Effector memory CD8-positive, alpha-beta T cell (primary cell): ENCODE data around the gene SUPT3H.
"Not testable (repeated sequence)": the region's sequence is repeated elsewhere in the genome, so short reads cannot be mapped to it uniquely, and the experiment has no call there.

Source experiments
- ATAC-seq: fragments of 150-1000 bp; cut with Tn5 transposase; replicated peaks from 2 replicates; pipeline ENCODE4 v1.10.0; 2021; ENCODE audit warnings: mild to moderate bottlenecking, moderate library complexity
- DNase-seq, 3 experiments: peaks; one replicate each; pipeline ENCODE4 v3.0.0; 2021
- H3K27ac Mint-ChIP-seq, 2 donors: one replicate each; pipeline ENCODE4 v1.8.0; 2022; ENCODE audit warnings: mild to moderate bottlenecking in 2 of 2, mixed read lengths in 2 of 2, moderate library complexity in 2 of 2
- H3K27me3 Mint-ChIP-seq, 2 donors: one replicate each; pipeline ENCODE4 v1.8.0; 2022; ENCODE audit warnings: mixed read lengths in 2 of 2
- H3K36me3 Mint-ChIP-seq: one replicate; pipeline ENCODE4 v1.8.0; 2022; ENCODE audit warnings: mild to moderate bottlenecking, moderate library complexity, mixed read lengths; ENCODE audit not compliant: insufficient read depth
- H3K4me1 Mint-ChIP-seq, 2 donors: one replicate each; pipeline ENCODE4 v1.8.0; 2022; ENCODE audit warnings: low read depth in 2 of 2, mixed read lengths in 2 of 2
- H3K4me3 Mint-ChIP-seq, 2 donors: one replicate each; pipeline ENCODE4 v1.8.0; 2022; ENCODE audit warnings: mild to moderate bottlenecking in 2 of 2, mixed read lengths in 2 of 2, moderate library complexity in 2 of 2
- H3K9me3 Mint-ChIP-seq, 2 donors: one replicate each; pipeline ENCODE4 v1.8.0; 2022; ENCODE audit warnings: mixed read lengths in 2 of 2

The SUPT3H gene

GRCh38 chr6:44921798-44922197 lies 455.9 kb downstream of the SUPT3H start:
- no peaks in the 10 kb centered on the region for H3K27me3 Mint-ChIP-seq
- H3K27ac Mint-ChIP-seq = peak overlapping the region; percentile 95 to 99
- no peaks in the 10 kb centered on the region for H3K9me3 Mint-ChIP-seq
- H3K4me3 Mint-ChIP-seq = peak overlapping the region; percentile 23 to 67
- H3K36me3 Mint-ChIP-seq = peaks cover 12% of the 10 kb centered on the region
- peaks cover 25 to 50% of the 10 kb centered on the region in 2 donors for H3K4me1 Mint-ChIP-seq
- peak in 1 of 3 experiments; percentile 10 for DNase-seq
- peak; percentile 8 for ATAC-seq

DNA sequence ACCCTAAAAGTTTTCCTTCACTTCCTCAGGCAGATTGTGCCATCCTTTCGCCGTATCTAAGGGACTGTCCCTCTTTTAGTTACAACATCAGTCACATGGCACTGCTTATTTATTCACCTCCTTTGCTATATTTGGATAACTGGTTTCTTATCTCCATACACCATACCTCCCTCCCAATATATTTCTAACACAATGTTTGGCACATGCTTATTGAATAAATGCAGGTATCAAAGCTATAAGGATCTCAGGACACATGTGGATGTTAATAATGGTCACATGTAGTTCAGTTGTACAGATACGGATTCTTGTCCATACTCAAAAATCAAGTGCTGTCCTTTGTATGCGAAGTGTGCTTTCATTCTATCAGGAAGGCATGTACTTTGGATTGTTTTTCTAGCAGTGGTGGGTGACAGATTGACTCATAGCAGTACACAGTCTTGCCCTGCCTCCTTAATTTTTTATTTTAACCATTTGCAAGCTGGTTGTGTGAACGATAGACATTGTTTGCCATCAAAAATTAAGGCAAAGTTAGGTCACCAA lies 456.7 kb downstream of the SUPT3H start:
- Mint-ChIP-seq H3K27ac (peak overlapping the region; percentile 95 to 99), H3K27me3 (no peaks in the 10 kb centered on the region), H3K36me3 (peaks cover 12% of the 10 kb centered on the region), H3K9me3 (no peaks in the 10 kb centered on the region), H3K4me3 (peak overlapping the region; percentile 23 to 67), H3K4me1 (peaks cover 25 to 53% of the 10 kb centered on the region in 2 donors)
- no peak for ATAC-seq
- no peak for DNase-seq

- peaks cover 10% of the 10 kb centered on the region for H3K36me3 Mint-ChIP-seq
- DNase-seq (no peak), ATAC-seq (no peak)
- H3K27ac Mint-ChIP-seq = no peak overlapping the region
- H3K4me3 Mint-ChIP-seq = no peak overlapping the region
- no peaks in the 10 kb centered on the region for H3K27me3 Mint-ChIP-seq
- H3K4me1 Mint-ChIP-seq = peaks cover 21 to 36% of the 10 kb centered on the region in 2 donors
- no peaks in the 10 kb centered on the region for H3K9me3 Mint-ChIP-seq
Measured at GRCh38 chr6:44918671-44919296, 458.9 kb downstream of the SUPT3H start.

- no peaks in the 10 kb centered on the region for H3K9me3 Mint-ChIP-seq
- no peak for DNase-seq
- H3K4me1 Mint-ChIP-seq = peaks cover 13 to 24% of the 10 kb centered on the region in 2 donors
- peaks cover 10% of the 10 kb centered on the region for H3K36me3 Mint-ChIP-seq
- ATAC-seq = no peak
- no peaks in the 10 kb centered on the region for H3K27me3 Mint-ChIP-seq
- no peak overlapping the region for H3K27ac Mint-ChIP-seq
- H3K4me3 Mint-ChIP-seq = no peak overlapping the region
Measured at GRCh38 chr6:44917430-44917829, 460.3 kb downstream of the SUPT3H start.

DNA sequence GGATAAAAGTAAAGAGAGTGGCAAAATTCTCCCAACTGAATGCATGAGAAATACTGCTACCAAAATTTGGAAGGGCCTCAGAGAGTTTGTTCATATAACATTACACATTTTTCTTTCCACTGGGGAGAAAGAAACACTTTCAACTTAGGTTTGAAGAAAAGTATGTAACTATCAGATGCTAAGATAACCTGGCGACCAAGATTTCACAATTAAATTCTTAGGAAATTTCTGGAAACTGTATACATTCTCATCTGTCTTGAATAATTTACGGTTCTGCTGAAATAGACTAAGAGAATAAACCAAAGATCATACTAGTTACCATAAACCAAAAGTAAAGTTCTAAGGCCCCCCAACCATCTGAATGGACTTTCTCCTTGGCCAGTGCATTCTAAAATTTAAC lies 462.6 kb downstream of the SUPT3H start:
- H3K27me3 Mint-ChIP-seq = no peaks in the 10 kb centered on the region
- H3K4me3 Mint-ChIP-seq = no peak overlapping the region
- H3K36me3 Mint-ChIP-seq = peaks cover 2% of the 10 kb centered on the region
- H3K27ac Mint-ChIP-seq = no peak overlapping the region
- no peak for ATAC-seq
- DNase-seq = no peak
- H3K9me3 Mint-ChIP-seq = no peaks in the 10 kb centered on the region
- H3K4me1 Mint-ChIP-seq = peaks cover 0 to 8% of the 10 kb centered on the region in 2 donors

DNA sequence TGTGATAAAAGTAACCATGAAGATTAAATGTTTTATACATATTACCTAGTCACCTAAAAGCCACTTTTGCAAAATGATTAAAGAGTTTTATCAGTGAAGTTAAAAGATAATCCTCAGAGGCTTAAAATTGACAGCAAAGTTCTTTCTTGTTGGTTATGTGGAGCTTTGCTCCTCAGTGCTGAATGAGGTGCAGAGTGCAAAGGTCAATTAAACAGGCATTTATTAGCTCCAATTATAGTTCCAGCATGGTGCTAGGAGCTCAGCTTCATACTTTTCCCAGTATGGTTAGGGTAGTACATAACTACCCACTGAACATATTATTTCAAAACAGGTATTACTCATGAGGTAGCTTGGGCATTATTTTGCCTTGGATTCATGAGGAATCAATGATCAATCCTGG lies 463.6 kb downstream of the SUPT3H start:
- Mint-ChIP-seq H3K9me3 (no peaks in the 10 kb centered on the region), H3K27me3 (no peaks in the 10 kb centered on the region), H3K4me3 (no peak overlapping the region), H3K36me3 (peaks cover 2% of the 10 kb centered on the region), H3K4me1 (peaks cover 0 to 4% of the 10 kb centered on the region in 2 donors), H3K27ac (no peak overlapping the region)
- no peak for ATAC-seq
- no peak for DNase-seq

- H3K9me3 Mint-ChIP-seq = no peaks in the 10 kb centered on the region
- H3K4me1 Mint-ChIP-seq = peaks cover 7 to 19% of the 10 kb centered on the region in 2 donors
- H3K27me3 Mint-ChIP-seq = no peaks in the 10 kb centered on the region
- no peaks in the 10 kb centered on the region for H3K36me3 Mint-ChIP-seq
- DNase-seq (no peak), ATAC-seq (no peak)
- no peak overlapping the region for H3K4me3 Mint-ChIP-seq
- H3K27ac Mint-ChIP-seq = no peak overlapping the region
Measured at GRCh38 chr6:44906761-44907160, 471.0 kb downstream of the SUPT3H start.

DNA sequence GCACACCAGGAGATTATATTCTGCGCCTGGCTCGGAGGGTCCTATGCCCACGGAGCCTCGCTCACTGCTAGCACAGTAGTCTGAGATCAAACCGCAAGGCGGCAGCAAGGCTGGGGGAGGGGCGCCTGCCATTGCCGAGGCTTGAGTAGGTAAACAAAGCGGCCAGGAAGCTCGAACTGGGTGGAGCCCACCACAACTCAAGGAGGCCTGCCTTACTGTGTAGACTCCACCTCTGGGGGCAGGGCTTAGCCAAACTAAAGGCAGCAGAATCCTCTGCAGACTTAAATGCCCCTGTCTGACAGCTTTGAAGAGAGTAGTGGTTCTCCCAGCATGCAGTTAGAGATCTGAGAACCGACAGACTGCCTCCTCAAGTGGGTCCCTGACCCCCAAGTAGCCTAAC lies 477.4 kb downstream of the SUPT3H start:
- peak overlapping the region in 1 of 2 donors; percentile 20 for H3K27ac Mint-ChIP-seq
- H3K4me1 Mint-ChIP-seq = peaks cover 17 to 34% of the 10 kb centered on the region in 2 donors
- H3K4me3 Mint-ChIP-seq = peak overlapping the region in 1 of 2 donors; percentile 34
- peak in 2 of 3 experiments; percentile 4 to 14 for DNase-seq
- not testable (repeated sequence) for ATAC-seq, H3K36me3 Mint-ChIP-seq, H3K27me3 Mint-ChIP-seq, H3K9me3 Mint-ChIP-seq

DNA sequence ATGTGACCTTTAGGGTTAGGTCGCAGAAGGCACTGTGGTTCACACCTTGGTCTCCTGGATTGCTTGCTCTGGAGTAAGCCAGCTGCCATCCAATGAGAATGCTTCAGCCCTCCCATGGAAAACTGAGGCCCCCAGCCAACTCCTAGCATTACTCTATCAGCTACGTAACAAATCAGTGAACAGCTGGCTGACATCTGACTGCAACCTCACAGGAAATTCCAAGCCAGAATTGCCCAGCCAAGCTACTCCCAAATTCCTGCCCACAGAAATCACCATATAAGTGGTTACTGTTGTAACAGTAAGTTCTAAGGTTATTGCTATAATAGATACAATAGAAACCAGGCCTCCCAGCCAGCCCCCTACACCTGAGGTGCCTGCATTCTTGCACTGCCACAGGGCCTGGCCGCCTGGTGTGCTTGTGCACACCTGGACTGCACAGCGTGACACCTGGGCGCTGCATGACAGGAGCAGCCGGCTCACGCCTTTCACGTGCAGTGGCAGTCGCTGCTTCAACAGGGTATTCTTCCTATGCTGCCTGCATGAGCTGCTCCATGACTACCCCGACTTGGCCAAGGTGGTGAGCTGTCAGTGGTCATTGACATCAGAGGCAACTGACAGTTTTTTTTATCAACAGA lies 479.3 kb downstream of the SUPT3H start:
- H3K36me3 Mint-ChIP-seq = no peaks in the 10 kb centered on the region
- no peak for DNase-seq
- peaks cover 12 to 29% of the 10 kb centered on the region in 2 donors for H3K4me1 Mint-ChIP-seq
- ATAC-seq = no peak
- no peak overlapping the region for H3K4me3 Mint-ChIP-seq
- H3K27ac Mint-ChIP-seq = peak overlapping the region in 1 of 2 donors; percentile 54
- H3K27me3 Mint-ChIP-seq = no peaks in the 10 kb centered on the region
- H3K9me3 Mint-ChIP-seq = no peaks in the 10 kb centered on the region

DNA sequence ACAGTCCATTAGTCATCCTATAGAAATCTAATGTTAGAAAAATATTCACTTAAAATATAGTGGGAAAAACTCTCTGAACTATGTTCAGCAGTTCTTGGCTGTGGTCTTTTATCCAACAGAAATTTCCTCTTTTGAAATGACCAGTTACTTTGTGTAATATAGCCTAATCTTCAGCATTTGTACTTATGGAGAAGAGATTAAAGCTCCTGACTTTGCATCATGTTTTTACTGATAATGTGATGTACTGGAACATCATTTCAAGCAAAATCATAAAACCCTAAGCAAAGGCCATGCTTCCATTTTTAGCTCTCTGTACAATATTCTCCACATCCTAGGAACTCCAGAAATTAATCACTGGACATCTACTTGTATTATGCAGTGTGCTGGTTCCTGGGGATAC lies 480.4 kb downstream of the SUPT3H start:
- DNase-seq (no peak), ATAC-seq (no peak)
- Mint-ChIP-seq H3K9me3 (no peaks in the 10 kb centered on the region), H3K27ac (no peak overlapping the region), H3K36me3 (no peaks in the 10 kb centered on the region), H3K27me3 (no peaks in the 10 kb centered on the region), H3K4me1 (peaks cover 10 to 20% of the 10 kb centered on the region in 2 donors), H3K4me3 (no peak overlapping the region)

DNA sequence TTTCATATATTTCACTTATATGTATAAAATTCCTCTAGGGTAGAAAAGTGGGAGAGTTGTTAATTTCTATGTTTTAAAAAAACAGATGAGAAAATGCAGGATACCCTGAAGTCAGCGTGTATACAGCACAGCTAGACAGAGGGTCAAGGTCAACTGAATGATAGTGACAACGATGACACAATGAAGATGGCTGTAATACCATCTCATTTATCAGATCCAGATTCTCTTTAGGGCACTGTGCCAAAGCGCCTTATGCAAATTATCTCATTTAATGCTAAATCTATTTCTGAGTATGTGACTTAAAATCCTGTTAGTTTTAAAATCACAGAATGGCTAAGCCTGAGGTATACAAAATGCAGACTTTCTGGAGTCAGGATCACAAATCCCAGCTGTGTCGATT lies 481.0 kb downstream of the SUPT3H start:
- ATAC-seq (no peak), DNase-seq (no peak)
- no peak overlapping the region for H3K27ac Mint-ChIP-seq
- no peaks in the 10 kb centered on the region for H3K36me3 Mint-ChIP-seq
- H3K9me3 Mint-ChIP-seq = no peaks in the 10 kb centered on the region
- no peaks in the 10 kb centered on the region for H3K27me3 Mint-ChIP-seq
- H3K4me1 Mint-ChIP-seq = peaks cover 12 to 16% of the 10 kb centered on the region in 2 donors
- no peak overlapping the region for H3K4me3 Mint-ChIP-seq

DNA sequence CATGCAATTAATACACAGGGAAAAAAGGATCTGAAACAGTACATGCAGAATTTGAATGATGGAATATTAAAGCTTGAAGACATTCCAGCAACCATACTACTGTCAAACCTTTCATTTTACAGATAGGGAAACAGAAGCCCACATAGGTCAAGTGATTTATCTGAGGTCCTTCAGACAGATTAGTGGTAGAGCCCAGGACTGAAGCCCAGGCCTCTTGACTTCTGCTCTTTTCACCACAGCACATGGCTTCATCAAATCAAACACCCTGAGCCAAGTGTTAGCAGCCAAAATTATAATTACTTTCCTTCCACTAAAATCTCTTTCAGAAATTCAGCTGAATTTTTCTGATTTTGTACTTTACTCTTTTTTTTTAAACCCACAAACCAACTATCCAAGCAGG lies 485.2 kb downstream of the SUPT3H start:
- no peaks in the 10 kb centered on the region for H3K9me3 Mint-ChIP-seq
- H3K36me3 Mint-ChIP-seq = no peaks in the 10 kb centered on the region
- no peak overlapping the region for H3K4me3 Mint-ChIP-seq
- no peaks in the 10 kb centered on the region for H3K27me3 Mint-ChIP-seq
- no peak overlapping the region for H3K27ac Mint-ChIP-seq
- peaks cover 2 to 8% of the 10 kb centered on the region in 2 donors for H3K4me1 Mint-ChIP-seq
- ATAC-seq (no peak), DNase-seq (no peak)

DNA sequence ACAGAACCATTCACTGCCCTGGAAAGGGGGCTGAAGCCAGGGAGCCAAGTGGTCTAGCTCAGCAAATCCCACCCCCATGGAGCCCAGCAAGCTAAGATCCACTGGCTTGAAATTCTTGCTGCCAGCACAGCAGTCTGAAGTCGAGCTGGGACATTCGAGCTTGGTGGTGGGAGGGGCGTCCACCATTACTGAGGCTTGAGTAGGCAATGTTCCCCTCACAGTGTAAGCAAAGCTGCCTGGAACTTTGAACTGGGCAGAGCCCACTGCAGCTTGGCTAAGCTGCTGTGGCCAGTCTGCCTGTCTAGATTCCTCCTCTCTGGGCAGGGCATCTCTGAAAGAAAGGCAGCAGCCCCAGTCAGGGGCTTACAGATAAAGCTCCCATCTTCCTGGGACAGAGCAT lies 498.7 kb downstream of the SUPT3H start:
- H3K4me3 Mint-ChIP-seq, H3K36me3 Mint-ChIP-seq, ATAC-seq, H3K9me3 Mint-ChIP-seq, H3K27me3 Mint-ChIP-seq, DNase-seq: not testable (repeated sequence)
- H3K4me1 Mint-ChIP-seq = peaks cover 9 to 29% of the 10 kb centered on the region in 2 donors
- peak overlapping the region; percentile 46 to 65 for H3K27ac Mint-ChIP-seq

DNA sequence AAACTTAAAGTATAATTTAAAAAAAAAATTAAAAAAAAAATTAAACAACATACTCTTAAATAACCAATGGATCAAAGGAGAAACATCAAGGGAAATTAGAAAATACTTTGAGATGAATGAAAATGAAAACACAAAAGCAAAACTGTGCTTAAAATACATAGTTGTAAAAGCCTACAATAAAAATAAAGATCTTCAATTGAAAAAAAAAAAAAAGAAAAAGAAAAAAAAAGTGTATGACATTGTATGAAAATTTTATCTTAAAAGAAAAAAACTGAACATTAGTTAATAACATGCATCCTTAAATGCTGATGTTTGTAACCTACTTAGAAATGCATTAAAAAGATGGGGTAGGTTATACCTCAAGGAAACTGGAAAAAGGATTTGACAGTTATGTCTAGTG lies 501.1 kb downstream of the SUPT3H start:
- H3K36me3 Mint-ChIP-seq, DNase-seq, H3K27ac Mint-ChIP-seq, ATAC-seq, H3K27me3 Mint-ChIP-seq, H3K9me3 Mint-ChIP-seq, H3K4me3 Mint-ChIP-seq: not testable (repeated sequence)
- H3K4me1 Mint-ChIP-seq = peaks cover 2 to 14% of the 10 kb centered on the region in 2 donors
